ENCODE data around the gene SFMBT2.

- TF ChIP-seq CTCF (IDR thresholded peaks at IDR 0.05) = no peak
- peak; percentile 77 for TF ChIP-seq MAFK (IDR thresholded peaks at IDR 0.05; ENCODE audit: partially characterized antibody)
- no peak for TF ChIP-seq HOXA7 (CRISPR knock-in tag; IDR thresholded peaks at IDR 0.05)
- no peak for TF ChIP-seq FOSL2 (IDR thresholded peaks at IDR 0.05)
- no peak for TF ChIP-seq FOSL2 (CRISPR knock-in tag; IDR thresholded peaks at IDR 0.05)
- TF ChIP-seq REST (IDR thresholded peaks at IDR 0.05) = no peak
- TF ChIP-seq EP300 (IDR thresholded peaks at IDR 0.05) = no peak
- TF ChIP-seq ZSCAN20 (CRISPR knock-in tag; IDR thresholded peaks at IDR 0.05) = no peak
- no peak for TF ChIP-seq SMC3 (IDR thresholded peaks at IDR 0.05)
- no peak for TF ChIP-seq JUN (IDR thresholded peaks at IDR 0.05)
- TF ChIP-seq CHD2 (IDR thresholded peaks at IDR 0.05; ENCODE audit: low read length, partially characterized antibody) = no peak
Observed at GRCh38 chr10:7111089-7111488, 299.7 kb downstream of the SFMBT2 start.
